NCI-H2227 (cell line): Measurements from ENCODE around the gene BCL11B.
"Not testable (repeated sequence)": the region's sequence is repeated elsewhere in the genome, so short reads cannot be mapped to it uniquely, and the experiment has no call there.

Source experiments
- DNase-seq: peaks from one replicate; lab custom pipeline; 2025; ENCODE audit not compliant: unreplicated experiment; lab: John Stamatoyannopoulos, UW

Gene BCL11B

DNA sequence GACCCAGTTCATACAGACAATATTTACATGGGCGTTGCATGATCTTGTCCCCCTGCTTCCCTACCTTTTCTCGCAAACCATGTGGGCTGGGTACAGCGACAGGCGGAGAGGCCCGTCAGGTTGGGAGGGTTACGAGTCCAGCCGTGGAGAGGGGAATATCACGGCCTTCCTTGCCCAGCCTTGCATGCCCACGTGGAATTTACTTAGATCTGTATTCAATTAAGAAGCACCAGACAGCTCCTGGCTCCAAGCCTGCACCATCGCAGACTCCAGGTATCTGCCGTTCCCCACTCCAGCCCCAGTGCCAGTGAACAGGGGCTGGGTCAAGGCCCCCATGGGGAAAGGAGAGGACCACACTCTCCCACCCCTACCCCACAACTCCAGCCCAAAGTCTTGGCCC, 29.8 kb downstream of the BCL11B start:
- no peak for DNase-seq

- no peak for DNase-seq
Measured at GRCh38 chr14:99241325-99242010, 30.5 kb downstream of the BCL11B start.

- no peak for DNase-seq
Measured at GRCh38 chr14:99240627-99241324, 31.2 kb downstream of the BCL11B start.

DNA sequence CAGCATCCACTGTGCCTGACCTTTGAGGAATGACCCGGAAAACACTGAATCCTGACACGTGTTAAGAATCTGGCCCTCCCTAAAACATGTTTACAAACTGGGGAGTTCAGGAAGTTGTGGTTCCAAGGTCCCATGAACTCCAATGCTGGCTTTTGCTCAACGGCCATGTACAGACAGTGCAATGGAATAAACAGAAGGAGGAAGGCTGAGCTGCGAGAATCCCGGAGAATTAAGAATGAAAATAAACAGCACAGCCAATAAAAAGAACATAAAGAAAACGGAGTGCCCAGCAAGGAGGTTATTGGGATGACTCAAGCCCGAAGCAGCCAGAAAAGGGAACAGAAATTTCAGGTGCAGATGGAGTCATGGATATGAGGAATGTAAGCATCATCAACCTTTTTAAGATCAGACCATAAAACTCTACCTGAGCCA, 32.3 kb downstream of the BCL11B start:
- DNase-seq, result no peak

DNA sequence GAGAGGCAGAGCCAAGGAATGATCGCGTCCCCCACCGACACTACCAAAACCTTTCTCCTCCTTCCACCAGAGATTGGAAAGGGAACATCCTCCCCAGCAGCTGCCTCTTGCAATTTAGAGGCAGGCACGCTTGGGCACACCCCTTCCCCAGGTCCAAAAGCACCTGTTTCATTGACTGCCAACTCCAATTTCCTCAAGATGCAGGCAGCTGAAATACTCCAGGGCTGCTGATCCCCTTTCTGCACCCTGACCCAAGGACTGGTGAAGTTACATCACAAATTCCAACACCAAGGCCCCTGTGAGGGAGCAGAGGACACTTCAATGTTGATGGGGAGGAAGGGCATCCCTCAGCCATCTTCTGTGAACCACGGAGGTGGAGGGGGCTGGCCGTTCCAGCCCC, 33.8 kb downstream of the BCL11B start:
- DNase-seq, result no peak

DNA sequence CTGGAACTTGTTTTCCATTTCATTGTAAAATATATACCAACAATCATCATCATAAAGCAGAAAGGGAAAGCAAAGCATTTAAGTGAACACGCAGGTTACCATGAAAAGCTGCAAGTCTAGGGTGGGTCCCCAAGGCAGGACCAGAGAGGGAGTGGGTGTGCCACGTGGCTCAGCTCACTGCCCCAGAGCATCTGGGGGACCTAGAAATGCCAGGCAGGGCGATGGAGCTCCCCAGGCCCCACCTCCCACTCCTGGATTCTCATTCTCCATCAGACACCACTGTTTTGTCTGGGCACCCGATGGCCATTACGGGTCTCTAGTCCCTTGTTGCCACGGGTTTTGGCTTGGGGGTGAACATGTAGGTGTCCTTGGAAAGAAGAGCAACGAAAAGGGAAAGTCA, 34.7 kb downstream of the BCL11B start:
- DNase-seq, result no peak

GRCh38 chr14:99236386-99237138, 35.4 kb downstream of the BCL11B start:
- DNase-seq, result no peak

DNA sequence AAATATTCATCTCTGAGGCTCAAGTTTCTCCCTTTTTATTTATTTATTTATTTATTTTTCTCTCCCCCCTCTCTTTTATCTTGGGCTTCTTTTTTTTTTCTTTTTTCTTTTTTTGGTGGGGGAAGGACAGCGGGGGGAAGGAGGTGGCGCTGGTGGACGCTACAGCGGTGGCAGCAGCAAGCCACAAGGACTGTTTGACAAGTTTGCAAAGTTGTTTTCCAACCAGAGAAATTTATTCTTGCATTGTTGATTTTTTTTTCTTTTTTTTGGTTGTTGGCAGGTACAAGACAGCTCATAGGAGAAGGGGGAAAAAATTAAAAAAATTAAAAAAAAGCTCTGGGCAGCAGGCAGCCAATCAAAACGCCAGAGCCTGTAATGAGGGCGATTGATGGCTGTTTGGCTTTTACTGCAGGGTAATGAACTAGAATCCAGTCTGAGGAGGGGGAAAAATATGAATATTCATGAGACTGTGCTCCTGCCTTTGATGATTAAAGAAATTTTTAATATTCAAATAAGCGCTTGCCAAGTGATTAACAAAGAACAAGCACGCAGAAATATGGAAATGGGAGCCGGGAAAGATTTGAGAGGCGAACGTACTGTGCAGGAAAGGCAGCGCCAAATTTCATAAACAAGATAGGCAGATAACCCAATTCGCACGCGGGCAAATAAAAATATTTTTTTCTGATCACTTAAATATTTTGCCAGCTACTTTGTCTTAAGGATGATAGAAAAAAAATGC, 36.2 kb downstream of the BCL11B start:
- no peak for DNase-seq

DNA sequence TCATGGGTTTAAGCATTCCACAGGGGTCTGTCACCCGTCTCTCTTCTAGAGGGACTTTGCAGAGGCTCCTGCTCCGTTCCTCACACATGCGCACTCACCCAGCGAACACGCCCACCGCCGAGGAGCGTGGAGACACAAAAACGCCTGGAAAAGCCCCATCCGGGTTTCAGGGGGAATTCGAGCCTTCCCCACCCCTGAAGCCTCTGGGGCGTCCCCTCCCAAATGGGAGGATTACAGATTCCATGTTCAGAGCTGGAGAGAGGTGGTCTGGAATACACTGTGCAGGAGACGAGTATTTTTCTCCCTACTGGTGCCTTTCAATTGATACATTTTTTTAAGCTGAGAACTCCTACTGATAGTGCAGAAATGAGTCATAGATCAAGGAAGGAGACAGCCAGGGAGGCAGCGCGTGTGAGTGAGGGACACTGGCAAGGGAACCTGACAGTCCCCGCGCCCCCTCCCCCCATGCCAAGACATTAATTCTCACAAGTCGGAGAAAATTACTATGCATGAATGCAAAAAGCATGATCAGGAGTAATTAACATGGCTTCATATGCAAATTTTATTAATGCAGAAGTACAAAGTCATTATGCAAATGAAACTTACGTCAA, 36.9 kb downstream of the BCL11B start:
- DNase-seq, result no peak

DNA sequence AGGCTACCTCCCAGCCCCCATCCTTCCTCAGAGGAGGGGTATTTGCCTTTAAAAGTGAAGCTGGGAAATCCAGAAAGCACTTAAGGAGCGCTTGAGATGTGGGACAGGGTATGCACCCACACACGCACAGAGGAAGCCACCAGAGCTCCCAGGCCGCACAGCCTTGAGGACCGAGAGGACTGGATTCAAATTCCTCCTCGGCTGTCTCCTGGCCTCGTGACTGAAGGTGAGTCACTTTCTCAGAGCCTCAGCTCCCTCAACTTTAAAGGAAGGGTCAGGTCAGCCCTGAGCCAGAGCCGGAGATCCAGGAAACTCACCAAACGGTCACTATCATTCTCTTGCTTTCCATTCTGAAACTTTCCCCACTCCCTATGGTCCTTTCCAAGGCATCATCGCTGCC, 37.6 kb downstream of the BCL11B start:
- no peak for DNase-seq

GRCh38 chr14:99233222-99234035, 38.6 kb downstream of the BCL11B start:
- DNase-seq, result no peak

- DNase-seq, result no peak
Measured at GRCh38 chr14:99232714-99233214, 39.2 kb downstream of the BCL11B start.

- no peak for DNase-seq
Measured at GRCh38 chr14:99231850-99232713, 39.9 kb downstream of the BCL11B start.

- no peak for DNase-seq
Measured at GRCh38 chr14:99231161-99231849, 40.7 kb downstream of the BCL11B start.

GRCh38 chr14:99230208-99231151, 41.5 kb downstream of the BCL11B start:
- DNase-seq, result no peak

DNA sequence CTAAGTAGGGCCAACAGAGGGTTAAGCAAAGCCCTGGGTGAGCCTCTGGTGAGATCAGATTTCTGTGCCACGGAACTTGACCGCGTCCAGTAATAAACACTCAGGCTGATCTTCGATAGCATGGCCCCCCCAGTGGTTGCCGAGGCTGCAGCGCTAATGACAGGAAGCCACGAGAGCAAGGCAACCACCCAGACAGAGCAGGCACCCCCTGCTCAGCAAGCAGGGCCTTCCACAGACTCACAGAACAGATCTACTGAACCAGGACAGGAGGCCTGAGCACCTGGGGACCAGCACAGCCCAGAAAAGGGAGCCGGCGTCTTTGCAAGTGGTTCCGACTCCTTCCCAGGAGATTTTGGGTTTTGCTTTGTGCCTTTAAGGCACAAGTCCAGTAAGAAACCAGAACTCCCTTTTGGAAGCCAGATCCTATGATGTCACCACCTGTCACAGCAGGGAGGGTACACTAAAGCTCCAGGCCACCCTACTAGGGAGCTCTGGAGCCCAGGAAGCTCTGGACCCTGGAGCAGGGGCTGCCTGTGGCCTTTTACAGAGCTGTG, 42.3 kb downstream of the BCL11B start:
- DNase-seq, result no peak

- DNase-seq, result not testable (repeated sequence)
Measured at GRCh38 chr14:99228760-99229159, 43.2 kb downstream of the BCL11B start.
